ENCODE data around the gene SRMS. TPM values are rescaled to one million over a fixed set of nuclear protein-coding genes. Genes with fewer than 3 reads are reported as not detected.

The SRMS gene
- total and polyA plus RNA-seq, 2 donors (not counting 1 experiment from before 2014, with no cell fraction given) = not detected

DNA sequence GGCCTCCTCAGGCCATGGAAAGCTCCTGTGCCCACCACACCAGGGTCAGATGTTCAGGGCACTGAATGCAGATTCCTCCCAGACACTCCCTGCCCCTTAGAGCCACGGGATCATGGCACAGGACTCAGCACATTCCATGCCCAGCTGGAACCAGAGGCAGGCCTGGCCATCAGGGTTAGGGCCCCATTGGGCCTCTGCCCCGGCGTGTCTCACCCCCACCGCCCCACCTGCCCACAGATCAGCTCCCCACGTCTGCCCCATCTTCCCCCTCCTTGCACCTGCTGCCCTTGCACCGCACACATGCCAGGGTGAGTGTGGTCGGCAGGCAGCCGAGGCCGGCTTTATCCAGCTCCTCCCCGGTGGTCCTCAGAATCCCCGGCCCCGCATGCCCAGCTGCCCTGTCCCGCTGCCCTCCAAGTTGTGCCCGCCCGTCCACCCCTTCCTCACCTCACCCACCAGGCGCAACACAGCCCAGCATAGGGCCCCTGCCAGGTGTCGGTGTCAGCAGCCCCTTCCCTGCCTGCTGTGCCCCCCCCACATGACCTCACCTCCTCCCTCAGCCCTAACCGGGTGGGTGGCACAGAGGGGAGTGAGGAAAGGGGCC lies 2.2 kb upstream of the SRMS start:
- H3K36me3 ChIP-seq (ENCODE audit: control insufficient read depth, insufficient read depth, low read length) = no peaks in the 10 kb centered on the region
- H2AFZ ChIP-seq (ENCODE audit: low read length) = no peak overlapping the region
- H3K4me3 ChIP-seq (replicated peaks in 1 of 4; ENCODE audit: control extremely low read depth in 1 of 4, insufficient read depth in 1 of 4, low read depth in 3 of 4, low read length in 4 of 4) = no peak overlapping the region
- no peak for DNase-seq (ENCODE audit: low read depth in 2 of 2)
- H3K27me3 ChIP-seq (ENCODE audit: control insufficient read depth, insufficient read depth, low read length) = peaks cover 11% of the 10 kb centered on the region
- no peak overlapping the region for H3K27ac ChIP-seq (ENCODE audit: insufficient read depth, low read length)
- no peaks in the 10 kb centered on the region for H3K79me2 ChIP-seq (ENCODE audit: control insufficient read depth, insufficient read depth, low read length)
- no peak overlapping the region for H3K4me2 ChIP-seq (ENCODE audit: extremely low read depth, insufficient read depth, low read length)
- H3K4me1 ChIP-seq (ENCODE audit: control insufficient read depth, extremely low read depth, insufficient read depth, low read length) = no peaks in the 10 kb centered on the region
- H3K9me3 ChIP-seq (ENCODE audit: control insufficient read depth, insufficient read depth, low read depth, low read length) = no peaks in the 10 kb centered on the region
- no peak overlapping the region for H3K9ac ChIP-seq (ENCODE audit: insufficient read depth, low read length)
- TF ChIP-seq, protein P1, sequence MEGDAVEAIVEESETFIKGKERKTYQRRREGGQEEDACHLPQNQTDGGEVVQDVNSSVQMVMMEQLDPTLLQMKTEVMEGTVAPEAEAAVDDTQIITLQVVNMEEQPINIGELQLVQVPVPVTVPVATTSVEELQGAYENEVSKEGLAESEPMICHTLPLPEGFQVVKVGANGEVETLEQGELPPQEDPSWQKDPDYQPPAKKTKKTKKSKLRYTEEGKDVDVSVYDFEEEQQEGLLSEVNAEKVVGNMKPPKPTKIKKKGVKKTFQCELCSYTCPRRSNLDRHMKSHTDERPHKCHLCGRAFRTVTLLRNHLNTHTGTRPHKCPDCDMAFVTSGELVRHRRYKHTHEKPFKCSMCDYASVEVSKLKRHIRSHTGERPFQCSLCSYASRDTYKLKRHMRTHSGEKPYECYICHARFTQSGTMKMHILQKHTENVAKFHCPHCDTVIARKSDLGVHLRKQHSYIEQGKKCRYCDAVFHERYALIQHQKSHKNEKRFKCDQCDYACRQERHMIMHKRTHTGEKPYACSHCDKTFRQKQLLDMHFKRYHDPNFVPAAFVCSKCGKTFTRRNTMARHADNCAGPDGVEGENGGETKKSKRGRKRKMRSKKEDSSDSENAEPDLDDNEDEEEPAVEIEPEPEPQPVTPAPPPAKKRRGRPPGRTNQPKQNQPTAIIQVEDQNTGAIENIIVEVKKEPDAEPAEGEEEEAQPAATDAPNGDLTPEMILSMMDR (conservative IDR thresholded peaks at IDR 0.05 in 1 of 2, IDR thresholded peaks at IDR 0.05 in 1 of 2; ENCODE audit: low read depth in 1 of 2, low read length in 2 of 2) = no peak
- no peak for TF ChIP-seq EZH2 (IDR thresholded peaks at IDR 0.05; ENCODE audit: low read length, missing control alignments)
- no peaks in the 10 kb centered on the region for H4K20me1 ChIP-seq (ENCODE audit: control insufficient read depth, extremely low read depth, insufficient read depth, low read length)

DNA sequence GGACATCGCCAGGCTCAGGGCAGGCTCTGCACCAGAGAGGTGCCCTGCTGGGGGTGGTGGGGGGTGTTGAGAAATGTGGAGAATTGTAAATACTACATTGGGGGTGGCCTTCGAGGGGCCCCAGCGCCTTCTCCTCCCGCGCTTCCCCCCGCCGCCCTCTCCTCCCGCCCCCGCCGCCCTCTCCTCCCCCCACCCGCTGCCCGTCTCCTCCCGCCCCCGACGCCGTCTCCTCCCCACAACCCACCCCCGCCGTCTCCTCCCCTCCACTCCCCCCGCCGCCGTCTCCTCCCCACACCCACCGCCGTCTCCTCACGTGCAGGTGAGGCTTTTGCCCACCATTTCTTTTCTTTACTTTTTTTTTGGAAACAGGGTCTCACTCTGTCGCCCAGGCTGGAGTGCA lies 1.5 kb upstream of the SRMS start:
- Histone ChIP-seq H3K27me3 (ENCODE audit: control insufficient read depth, insufficient read depth, low read length) (peaks cover 11% of the 10 kb centered on the region), H3K36me3 (ENCODE audit: control insufficient read depth, insufficient read depth, low read length) (no peaks in the 10 kb centered on the region), H3K9ac (ENCODE audit: insufficient read depth, low read length) (no peak overlapping the region), H3K4me3 (replicated peaks in 1 of 4; ENCODE audit: control extremely low read depth in 1 of 4, insufficient read depth in 1 of 4, low read depth in 3 of 4, low read length in 4 of 4) (no peak overlapping the region), H4K20me1 (ENCODE audit: control insufficient read depth, extremely low read depth, insufficient read depth, low read length) (no peaks in the 10 kb centered on the region), H2AFZ (ENCODE audit: low read length) (no peak overlapping the region), H3K27ac (ENCODE audit: insufficient read depth, low read length) (no peak overlapping the region), H3K9me3 (ENCODE audit: control insufficient read depth, insufficient read depth, low read depth, low read length) (no peaks in the 10 kb centered on the region), H3K79me2 (ENCODE audit: control insufficient read depth, insufficient read depth, low read length) (no peaks in the 10 kb centered on the region), H3K4me2 (ENCODE audit: extremely low read depth, insufficient read depth, low read length) (no peak overlapping the region), H3K4me1 (ENCODE audit: control insufficient read depth, extremely low read depth, insufficient read depth, low read length) (no peaks in the 10 kb centered on the region)
- TF ChIP-seq EZH2 (IDR thresholded peaks at IDR 0.05; ENCODE audit: low read length, missing control alignments) = no peak
- TF ChIP-seq, protein P1 (conservative IDR thresholded peaks at IDR 0.05 in 1 of 2, IDR thresholded peaks at IDR 0.05 in 1 of 2; ENCODE audit: low read depth in 1 of 2, low read length in 2 of 2) = no peak
- DNase-seq (ENCODE audit: low read depth in 2 of 2) = no peak

GRCh38 chr20:63548542-63548941 lies 993 bp upstream of the SRMS start:
- no peaks in the 10 kb centered on the region for H3K79me2 ChIP-seq (ENCODE audit: control insufficient read depth, insufficient read depth, low read length)
- no peaks in the 10 kb centered on the region for H3K36me3 ChIP-seq (ENCODE audit: control insufficient read depth, insufficient read depth, low read length)
- no peak for DNase-seq (ENCODE audit: low read depth in 2 of 2)
- no peak overlapping the region for H2AFZ ChIP-seq (ENCODE audit: low read length)
- no peak overlapping the region for H3K4me3 ChIP-seq (replicated peaks in 1 of 4; ENCODE audit: control extremely low read depth in 1 of 4, insufficient read depth in 1 of 4, low read depth in 3 of 4, low read length in 4 of 4)
- no peaks in the 10 kb centered on the region for H3K4me1 ChIP-seq (ENCODE audit: control insufficient read depth, extremely low read depth, insufficient read depth, low read length)
- no peaks in the 10 kb centered on the region for H3K9me3 ChIP-seq (ENCODE audit: control insufficient read depth, insufficient read depth, low read depth, low read length)
- H3K4me2 ChIP-seq (ENCODE audit: extremely low read depth, insufficient read depth, low read length) = no peak overlapping the region
- TF ChIP-seq, protein P1 (conservative IDR thresholded peaks at IDR 0.05 in 1 of 2, IDR thresholded peaks at IDR 0.05 in 1 of 2; ENCODE audit: low read depth in 1 of 2, low read length in 2 of 2) = no peak
- no peaks in the 10 kb centered on the region for H4K20me1 ChIP-seq (ENCODE audit: control insufficient read depth, extremely low read depth, insufficient read depth, low read length)
- H3K27ac ChIP-seq (ENCODE audit: insufficient read depth, low read length) = no peak overlapping the region
- peaks cover 11% of the 10 kb centered on the region for H3K27me3 ChIP-seq (ENCODE audit: control insufficient read depth, insufficient read depth, low read length)
- no peak overlapping the region for H3K9ac ChIP-seq (ENCODE audit: insufficient read depth, low read length)
